HCT116 (cell line): Measurements from ENCODE around the gene LRIG1.

Experiments
- ATF3 ChIP-seq: IDR thresholded peaks from 2 replicates; pipeline ENCODE4 v1.6.1; 2012
- CBX3 ChIP-seq: IDR thresholded peaks from 2 replicates; pipeline ENCODE4 v1.6.1; 2012; ENCODE audit warnings: low read depth
- CTCF ChIP-seq, 3 experiments: fragments of 200-600 bp in 1 of 3; sonication (generic) in 1 of 3; IDR thresholded peaks in 2 of 3; conservative IDR thresholded peaks in 1 of 3; 2 replicates each; pipeline ENCODE4 v1.5.1; 2012 to 2017; ENCODE audit warnings: low read depth in 2 of 3, low read length in 2 of 3, antibody characterized with exemption in 1 of 3, borderline replicate concordance in 1 of 3, control low read depth in 1 of 3, mild to moderate bottlenecking in 1 of 3, mixed read lengths in 1 of 3, mixed run types in 1 of 3, moderate library complexity in 1 of 3; ENCODE audit not compliant: insufficient read depth in 1 of 3
- EZH2 ChIP-seq: fragments of 200-600 bp; sonication (generic); IDR thresholded peaks from 2 replicates; pipeline ENCODE4 v1.6.1; 2017; ENCODE audit warnings: antibody characterized with exemption, mixed run types
- FOSL1 ChIP-seq: IDR thresholded peaks from 2 replicates; pipeline ENCODE4 v1.6.1; 2012; ENCODE audit warnings: low read depth
- MAX ChIP-seq: IDR thresholded peaks from 2 replicates; pipeline ENCODE4 v1.6.1; 2012
- POLR2A ChIP-seq: IDR thresholded peaks from 2 replicates; pipeline ENCODE4 v1.7.0; 2011; ENCODE audit warnings: borderline replicate concordance; ENCODE audit not compliant: insufficient read depth, insufficient read length; ENCODE audit errors: extremely low read depth
- POLR2AphosphoS5 ChIP-seq: IDR thresholded peaks from 2 replicates; pipeline ENCODE4 v1.6.1; 2011; ENCODE audit warnings: mild to moderate bottlenecking, low read depth, low read length, moderate library complexity
- REST ChIP-seq: IDR thresholded peaks from 2 replicates; pipeline ENCODE4 v1.6.1; 2012; ENCODE audit warnings: low read depth
- SRF ChIP-seq: IDR thresholded peaks from 2 replicates; pipeline ENCODE4 v1.6.1; 2012; ENCODE audit warnings: low read depth

GRCh38 chr3:66400411-66401156 is 100.2 kb downstream of the LRIG1 start:
- TF ChIP-seq CTCF (IDR thresholded peaks at IDR 0.05 in 2 of 3, conservative IDR thresholded peaks at IDR 0.05 in 1 of 3; ENCODE audit: borderline replicate concordance in 1 of 3, insufficient read depth in 1 of 3, low read depth in 2 of 3, low read length in 2 of 3): no peak
- no peak for TF ChIP-seq FOSL1
- TF ChIP-seq EZH2: no peak
- no peak for TF ChIP-seq SRF
- TF ChIP-seq POLR2A: no peak
- no peak for TF ChIP-seq CBX3
- no peak for TF ChIP-seq POLR2AphosphoS5
- no peak for TF ChIP-seq ATF3
- TF ChIP-seq REST: no peak
- TF ChIP-seq MAX: no peak
